Renal pelvis (tissue), 4 donors: ENCODE results near the gene DLEU7. TPM values are rescaled to one million over a fixed set of nuclear protein-coding genes. Genes with fewer than 3 reads are reported as not detected.

Experiments used
- DNase-seq: peaks from one replicate; pipeline ENCODE4 v3.0.0-alpha.2; 2013
- polyA plus RNA-seq, 3 donors: library from polyadenylated mRNA; unstranded; fragments of 120-200 nt; gene quantifications; one replicate each; pipeline ENCODE4 v1.2.1, GENCODE V29; 2013; ENCODE audit not compliant: insufficient read length in 3 of 3

The DLEU7 gene
- polyA plus RNA-seq, 3 donors = 1.2 to 1.4 (median 1.2) TPM

DNA sequence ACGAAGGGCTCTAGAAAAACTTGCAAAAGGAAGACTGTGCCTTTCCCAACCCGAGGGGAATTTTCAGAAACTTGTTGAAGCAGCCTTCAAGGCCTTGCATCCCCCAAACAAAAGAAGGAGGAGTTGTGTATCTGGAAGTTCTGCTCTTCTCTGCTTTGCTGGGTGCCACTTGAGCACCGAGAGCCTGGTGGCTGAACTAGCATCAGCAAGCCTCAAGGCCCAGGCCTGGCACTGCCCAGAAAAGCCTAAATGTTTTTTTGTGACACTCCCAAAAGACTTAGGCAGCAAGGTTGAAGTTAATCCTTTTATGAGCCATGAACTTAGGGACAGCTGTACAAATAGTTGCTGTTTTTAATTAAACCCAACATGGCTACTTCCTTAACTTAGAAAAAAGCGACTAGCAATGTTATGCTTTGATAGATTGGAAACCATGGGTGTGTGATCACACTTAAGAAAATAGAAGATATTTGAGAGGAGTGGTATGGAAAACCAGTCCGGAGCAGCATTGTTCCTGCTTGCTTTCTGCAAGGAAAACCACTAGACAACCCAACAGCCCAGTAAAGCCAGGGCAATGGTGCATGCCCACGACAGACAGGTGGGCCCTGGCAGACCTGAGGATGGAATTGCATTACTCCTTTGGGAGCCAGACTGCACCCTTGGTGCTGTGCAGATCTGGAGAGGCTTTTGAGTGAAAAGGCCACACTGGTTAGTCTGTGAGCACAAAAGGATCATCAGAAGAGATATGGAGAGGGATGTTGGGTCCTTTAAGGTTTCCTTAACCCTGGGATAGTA lies 788 bp upstream of the DLEU7 start:
- no peak for DNase-seq

DNA sequence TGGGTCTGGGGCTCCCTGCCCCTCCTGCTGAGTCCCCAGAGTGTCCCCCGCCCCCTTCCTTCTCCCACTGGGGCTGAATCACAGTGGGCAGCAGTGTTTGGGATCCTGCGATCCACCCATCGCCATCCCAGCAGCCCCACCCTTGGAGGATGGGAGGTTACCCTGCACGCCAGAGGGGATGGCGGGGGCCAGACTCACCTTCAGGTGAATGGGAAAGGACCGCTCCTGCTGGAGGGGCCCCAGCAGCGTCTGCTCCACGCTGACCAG lies 569 bp downstream of the DLEU7 start:
- no peak for DNase-seq

DNA sequence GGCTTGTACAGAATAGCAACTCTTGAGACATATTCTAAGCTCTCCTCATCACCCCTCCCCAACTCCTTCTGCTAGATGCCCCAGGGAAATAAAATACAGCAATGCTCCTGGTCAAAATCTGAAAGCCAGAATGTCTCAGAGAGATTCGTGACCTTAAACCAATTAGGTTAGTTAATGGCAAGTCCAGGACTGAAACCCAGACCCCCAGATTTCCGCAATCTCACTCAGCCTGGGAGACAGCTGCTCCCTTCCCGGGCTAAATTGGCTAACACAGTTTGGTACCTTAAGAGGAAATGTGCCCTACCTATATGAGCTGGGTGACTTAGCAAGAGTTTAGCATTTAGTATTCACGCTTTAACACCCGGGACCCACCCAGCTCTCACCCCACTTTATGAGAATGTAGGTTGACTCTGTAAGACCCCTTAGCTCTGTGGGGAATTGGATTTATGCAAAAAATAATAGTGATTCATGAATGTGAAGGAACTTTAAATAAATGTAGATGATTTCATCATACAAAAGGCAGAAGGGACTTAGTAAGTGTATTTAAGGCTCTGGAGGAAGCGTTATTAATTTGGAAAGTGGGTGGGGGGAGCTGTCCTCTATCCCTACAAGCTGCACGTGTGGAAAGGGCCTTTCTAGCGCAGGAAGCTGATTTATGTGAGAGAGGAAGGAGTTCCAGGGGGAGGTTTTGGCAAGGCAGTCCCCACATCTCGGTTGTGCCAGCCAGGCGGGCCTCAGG lies 1.1 kb downstream of the DLEU7 start:
- DNase-seq = no peak

DNA sequence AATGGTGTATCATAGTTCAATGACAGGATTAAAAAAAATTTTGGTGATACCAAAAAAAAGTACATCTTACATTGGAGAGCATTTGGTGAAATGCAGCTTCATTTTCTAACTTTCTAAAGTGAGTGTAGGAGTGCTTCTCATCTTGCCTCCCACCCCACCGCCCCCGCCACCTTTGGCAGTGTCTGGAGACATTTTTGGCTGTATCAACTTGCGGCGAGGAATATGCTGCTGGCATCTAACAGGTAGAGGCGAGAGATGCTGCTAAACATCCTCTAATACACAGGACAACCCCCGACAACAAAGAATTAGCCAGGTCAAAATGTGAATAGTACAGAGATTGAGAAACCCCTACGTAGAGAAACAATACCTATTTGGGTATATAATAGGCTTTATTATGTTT lies 1.7 kb downstream of the DLEU7 start:
- DNase-seq = no peak

DNA sequence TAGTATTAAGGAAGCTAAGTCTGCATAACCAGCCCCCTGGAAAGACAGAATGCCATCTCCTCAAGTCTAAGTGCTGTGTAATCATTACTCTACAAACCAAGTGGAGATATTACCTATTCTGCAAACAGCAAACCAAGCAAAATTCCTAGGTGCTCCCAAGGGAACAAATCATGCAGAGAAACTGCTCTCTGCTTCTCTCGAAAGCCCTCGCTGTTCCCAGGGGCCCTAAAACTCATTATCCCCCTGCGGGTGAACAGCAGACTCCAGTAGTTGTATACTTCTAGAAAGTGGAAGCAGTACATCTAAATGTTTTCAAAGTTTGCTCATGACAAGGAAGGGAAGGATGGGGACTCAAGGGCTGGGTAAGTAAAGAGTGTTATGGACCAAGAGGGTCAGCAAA lies 3.2 kb downstream of the DLEU7 start:
- DNase-seq = no peak

DNA sequence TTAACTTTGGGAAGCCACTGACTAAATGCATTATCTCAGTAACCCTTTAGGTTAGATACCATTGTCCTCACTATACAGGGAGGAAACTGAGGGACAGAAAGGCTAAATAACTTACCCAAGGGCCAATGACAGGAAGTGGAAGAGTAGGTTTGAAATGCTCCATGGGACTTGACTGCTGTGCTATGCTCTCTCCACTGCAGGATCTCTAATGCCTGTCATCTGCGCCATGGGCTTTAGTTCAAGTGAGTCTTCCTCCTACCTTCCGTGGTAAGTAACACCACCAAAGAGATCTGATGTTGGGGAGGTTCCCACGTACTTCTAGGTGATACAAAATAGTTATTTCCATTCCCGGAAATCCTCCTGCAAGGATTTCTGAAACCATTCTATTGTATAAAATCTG lies 3.7 kb downstream of the DLEU7 start:
- DNase-seq = no peak

DNA sequence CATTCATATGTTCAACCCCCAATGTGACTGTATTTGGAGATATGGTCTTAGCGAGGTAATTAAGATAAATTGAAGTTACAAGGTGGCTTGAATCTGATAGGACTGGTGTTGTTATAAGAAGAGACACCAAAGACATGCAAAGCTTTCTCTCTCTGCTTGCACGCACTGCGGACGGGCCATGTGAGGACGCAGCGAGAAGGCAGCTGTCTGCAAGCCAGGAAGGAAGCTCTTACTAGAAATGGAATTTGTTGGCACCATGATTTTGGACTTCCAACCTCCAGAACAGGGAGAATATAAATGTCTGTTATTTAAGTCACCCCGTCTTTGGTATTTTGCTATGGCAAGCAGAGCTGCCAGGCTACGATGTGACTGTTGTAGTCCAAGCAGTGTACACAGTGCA lies 4.8 kb downstream of the DLEU7 start:
- DNase-seq = no peak

DNA sequence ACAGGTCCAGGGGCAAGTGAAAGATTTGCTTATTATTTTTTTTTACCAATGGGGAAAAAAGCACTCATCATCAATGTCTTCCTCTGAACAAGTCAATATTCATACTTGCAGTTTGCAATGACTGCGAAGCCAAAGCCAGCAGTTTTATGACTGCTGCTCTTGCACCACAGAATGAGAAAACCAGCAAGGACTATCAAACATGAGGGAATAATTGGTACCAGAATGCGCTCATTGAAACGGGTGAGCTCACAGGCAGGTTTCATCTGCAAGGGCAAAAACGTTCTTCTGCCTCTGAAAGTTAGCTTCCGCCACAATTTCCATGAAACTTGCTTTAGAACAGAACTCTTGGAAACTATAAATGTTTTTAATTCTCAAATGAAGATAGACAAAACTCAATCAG lies 5.5 kb downstream of the DLEU7 start:
- no peak for DNase-seq

DNA sequence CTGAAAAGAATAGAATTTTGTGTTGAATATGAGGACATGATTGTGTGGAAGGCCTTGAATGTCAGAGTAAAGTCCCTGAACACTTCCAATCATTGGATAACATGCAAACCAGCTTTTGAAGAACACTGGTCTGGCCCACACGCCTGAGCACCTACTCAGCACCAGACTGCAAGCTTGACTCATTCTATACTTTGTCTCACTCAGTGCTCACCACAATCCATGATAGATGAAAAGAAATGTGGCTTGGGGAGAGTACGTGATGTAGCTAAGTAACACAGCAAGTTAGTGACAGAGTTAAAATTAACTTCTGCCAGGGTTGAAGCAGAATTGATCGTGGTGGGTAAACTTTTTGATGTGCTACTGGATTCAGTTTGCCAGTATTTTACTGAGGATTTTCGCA lies 12.0 kb downstream of the DLEU7 start:
- DNase-seq = no peak

DNA sequence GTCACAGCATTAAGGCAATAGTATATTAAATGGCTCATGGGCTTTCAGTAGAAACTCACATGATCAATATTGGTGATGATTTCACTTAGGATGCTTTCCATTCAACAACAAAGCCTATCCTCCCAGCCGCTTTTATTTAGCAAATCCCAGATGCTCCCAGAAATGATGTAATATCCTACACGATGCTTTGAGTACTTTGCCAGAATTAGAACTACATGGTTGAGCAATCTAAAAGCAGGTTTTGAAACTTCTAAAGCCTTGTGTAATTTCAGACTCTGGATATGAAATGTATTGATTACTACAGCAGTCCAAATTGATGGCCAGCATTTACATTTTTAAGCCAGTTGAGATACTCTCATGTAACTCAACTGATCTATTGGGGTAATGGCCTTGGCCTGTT lies 13.6 kb downstream of the DLEU7 start:
- no peak for DNase-seq

DNA sequence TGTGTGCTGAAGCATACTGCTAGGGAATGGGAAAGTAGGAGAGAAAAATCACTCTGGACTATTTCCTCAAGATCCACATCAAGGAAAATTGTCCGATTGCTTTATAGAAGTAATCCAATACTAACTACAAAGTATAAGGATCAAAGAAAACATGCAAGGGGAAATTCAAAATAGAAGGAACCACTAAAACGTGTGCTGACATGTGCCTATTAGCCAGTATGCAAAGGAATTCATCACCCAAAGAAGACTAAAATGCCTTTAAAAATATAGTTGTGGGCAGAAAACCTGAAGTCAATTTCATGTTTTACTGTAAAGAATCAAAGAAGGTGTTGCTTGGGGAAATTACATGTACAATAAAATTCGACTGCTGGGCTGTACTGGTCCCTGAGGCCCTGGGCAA lies 14.3 kb downstream of the DLEU7 start:
- no peak for DNase-seq

DNA sequence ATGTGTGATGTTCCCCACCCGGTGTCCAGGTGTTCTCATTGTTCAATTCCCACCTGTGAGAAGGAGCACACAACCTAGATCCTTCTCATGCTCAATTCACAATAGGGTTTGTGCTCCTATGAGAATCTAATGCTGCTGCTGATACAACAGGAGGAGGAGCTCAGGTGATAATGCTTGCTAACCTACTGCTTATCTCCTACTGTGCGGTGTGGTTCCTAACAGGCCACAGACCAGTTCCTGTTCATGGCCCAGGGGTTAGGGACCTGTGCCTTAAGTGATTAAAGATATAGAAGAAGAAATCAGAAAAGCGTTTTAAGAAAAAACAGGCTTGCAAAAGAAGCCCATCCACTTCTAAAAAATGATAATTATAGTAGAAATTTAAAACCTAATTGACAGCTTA lies 17.5 kb downstream of the DLEU7 start:
- no peak for DNase-seq

DNA sequence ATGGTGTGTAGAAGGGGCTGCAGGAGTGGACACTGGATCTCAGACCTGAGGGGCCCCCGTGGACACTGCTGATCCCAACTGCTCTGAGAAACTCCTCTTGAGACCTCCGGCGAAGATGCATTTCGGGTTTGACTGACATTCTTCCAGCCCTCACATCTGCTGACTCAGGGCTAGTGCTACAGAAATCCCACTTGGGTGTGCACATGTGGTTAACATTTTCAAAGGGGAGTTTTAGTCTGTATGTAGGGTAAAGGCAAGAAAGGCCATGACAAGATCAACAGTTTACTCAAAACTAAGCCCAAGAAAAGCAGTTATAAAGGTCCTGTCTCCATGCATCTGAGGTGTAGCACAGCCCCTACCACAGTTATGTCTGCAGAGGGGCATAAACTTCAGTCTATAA lies 31.2 kb downstream of the DLEU7 start:
- no peak for DNase-seq

DNA sequence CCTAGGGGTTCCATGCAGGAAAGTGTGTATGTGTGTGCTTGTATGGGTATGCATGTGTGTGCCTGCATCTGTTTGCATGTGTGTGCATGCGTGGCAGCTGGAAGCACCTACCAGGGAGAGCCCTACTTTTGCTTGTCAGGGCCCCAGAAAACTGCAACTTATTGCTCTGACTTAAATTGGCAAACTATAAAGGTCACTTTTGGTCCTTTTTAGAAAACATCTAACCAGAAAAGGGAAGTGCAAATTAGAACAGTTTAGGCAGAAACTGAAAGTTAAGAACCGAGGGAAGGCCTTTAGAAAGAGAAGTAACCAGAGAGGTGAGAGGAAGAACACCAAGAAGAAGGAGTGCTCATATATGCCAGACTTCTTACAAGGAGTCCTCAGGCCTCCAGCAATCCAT lies 32.5 kb downstream of the DLEU7 start:
- DNase-seq = no peak

DNA sequence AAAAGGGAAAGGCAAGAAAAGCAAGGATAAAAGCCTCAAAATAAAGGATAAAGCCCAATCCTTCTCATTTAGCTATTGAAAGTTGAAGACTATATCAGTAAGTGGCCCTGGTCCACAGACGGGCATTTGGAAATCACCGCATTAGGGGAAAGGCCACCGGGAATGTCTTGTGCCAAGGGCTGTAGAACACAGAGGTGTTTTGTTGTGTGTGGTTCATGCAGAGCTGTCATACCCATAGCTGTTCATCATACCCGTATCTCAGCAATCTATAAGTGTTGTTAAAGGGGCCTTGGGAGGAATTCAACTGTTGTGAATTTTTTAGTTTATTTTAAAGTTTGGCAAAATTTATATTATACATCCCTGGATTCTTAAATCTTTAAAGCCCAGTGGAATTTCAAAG lies 33.0 kb downstream of the DLEU7 start:
- DNase-seq = no peak

DNA sequence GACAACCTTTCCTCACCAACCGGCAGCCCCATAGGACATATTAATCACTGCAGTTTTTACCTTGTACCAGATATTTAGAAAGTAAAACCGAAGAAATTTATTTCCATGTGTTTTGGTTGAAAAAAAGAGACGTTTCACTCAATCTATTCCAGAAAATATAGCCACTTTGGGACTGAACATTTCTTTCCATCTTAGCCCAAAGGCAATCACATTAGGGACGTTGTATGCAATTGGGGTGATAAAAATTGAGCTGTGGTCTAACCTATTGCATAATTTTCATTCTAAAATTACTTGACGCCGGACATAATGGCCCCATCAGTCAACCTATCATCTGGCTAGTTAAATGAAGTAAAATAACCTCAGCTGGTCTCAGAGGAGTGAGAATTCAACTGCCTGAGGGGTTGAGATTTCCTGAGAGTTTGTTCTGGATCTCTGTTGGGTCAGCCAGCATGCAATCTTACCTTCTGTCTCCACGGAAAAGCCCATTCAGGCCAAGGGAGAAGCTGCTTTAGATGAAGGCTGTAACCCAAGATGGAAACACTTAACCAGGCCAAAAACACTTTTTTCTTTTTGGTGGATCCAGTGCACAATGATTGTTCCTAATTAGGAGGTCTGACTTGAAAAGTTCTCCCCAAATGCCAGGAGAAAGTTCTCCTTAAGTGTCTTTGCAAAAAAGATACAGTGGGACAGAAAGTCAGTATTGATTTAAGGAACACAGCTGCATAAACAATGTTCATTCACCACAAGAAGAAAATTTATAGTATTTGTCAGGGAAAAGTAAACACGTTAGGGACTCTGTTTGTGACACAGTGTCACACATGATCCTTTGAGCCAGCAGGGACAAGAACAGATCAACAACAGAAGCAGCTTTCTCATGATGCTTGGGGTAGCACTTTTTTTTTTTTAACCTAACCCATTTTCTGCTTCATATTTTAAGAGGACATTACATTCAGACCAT lies 34.1 kb downstream of the DLEU7 start:
- DNase-seq = peak; percentile 45

DNA sequence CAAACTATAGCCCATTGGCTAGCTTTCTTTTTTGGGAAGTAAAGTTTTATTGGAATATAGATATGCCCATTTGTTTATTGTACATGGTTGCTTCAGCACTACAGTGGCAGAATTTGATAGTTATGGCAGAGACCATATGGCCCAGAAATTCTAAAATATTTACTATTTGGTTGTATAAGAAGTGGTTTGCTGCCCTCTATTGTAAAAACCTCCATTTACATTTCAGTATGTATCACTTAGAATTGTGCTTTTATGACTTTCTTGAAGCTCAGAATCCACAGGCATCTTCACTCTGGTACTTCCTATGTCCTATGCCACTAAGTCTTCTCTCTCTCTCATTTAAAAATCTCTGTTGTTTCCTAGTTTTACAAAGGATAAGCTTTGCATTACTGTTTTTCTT lies 37.7 kb downstream of the DLEU7 start:
- no peak for DNase-seq

DNA sequence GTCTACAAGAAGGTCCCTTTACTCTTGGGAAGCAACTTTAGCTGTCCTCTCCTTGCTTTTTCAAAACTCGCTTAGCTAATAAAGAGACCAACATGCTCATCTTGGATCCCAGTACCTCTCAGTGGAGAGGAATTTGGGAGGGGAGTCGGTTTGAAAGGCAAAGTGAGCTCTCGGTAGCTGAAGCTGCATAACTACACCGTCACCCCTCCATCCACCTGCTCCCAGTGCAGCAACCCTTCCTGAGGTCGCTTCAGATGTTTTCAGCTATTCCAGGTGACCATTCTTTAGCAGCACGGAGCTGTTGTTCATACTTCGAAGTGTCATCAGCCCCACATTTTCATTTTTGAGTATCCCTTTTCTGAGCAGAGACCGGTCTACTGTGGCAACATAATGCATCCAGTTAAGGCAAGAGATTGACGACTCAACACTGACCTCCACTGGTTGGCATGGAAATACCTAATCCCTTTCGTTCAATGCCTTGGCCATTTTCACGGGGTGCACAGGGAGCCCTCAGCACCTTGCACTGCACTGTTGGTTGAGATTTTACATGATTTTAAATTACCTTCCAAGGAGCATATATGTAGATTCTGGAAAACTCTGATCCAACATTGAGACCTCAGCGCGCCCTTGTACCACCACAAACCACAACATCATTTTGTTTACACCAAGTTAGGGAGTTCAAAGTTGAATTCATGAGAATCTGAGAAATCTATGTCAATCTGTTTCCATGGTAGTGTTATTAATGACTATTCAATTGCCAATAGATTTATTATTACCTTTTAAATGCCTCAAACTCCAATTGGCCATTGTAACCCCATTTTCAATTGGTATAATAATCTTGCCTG lies 42.2 kb downstream of the DLEU7 start:
- peak; percentile 81 for DNase-seq

DNA sequence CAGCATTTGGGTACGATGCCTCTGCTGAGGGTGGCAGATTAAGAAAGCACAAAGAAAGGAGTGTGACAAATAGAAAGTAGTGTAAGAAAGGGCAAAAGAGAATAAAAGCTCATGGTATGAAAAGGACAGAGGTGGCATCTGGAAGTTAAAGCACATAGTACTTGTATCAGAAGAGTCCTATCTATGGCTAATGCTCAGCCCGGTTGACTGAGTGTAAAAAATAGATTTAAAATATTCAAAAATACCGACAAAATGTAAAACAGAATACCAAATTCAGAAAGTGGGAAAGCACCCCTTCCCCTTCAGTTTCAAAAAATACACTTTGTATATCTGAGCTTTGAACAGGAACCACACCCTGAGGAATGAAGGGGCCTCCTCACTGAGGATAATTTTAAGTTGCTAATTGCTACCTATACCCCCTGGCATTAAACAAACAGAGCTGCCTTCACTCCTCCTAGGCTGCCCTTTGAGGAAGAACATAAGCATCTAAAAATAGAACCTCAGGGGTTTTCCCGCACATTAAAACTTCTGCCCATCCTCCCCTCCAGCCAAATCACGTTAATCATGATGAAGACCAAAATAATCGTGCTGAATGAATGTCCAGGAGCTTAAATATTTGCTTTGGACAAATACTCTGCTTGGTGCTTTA lies 43.3 kb downstream of the DLEU7 start:
- no peak for DNase-seq

DNA sequence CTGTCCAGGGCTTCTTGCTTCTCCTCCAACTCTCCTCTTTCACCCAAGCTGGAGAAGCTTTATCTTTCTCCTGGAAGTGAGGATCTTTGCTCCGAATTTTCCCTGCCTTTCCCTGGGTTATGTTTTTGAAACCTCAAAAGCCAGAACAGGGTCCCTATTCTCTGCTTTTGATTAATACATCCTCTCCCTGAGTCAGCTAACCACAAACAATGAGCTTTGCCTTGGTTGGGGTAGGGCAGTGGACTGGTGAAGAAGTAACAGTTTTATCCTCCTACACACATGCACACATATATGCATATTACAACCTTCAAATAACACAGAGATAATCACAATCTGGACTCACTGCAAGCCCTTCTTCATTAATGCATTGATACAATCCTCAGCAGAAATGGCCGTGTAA lies 44.6 kb downstream of the DLEU7 start:
- DNase-seq = no peak

DNA sequence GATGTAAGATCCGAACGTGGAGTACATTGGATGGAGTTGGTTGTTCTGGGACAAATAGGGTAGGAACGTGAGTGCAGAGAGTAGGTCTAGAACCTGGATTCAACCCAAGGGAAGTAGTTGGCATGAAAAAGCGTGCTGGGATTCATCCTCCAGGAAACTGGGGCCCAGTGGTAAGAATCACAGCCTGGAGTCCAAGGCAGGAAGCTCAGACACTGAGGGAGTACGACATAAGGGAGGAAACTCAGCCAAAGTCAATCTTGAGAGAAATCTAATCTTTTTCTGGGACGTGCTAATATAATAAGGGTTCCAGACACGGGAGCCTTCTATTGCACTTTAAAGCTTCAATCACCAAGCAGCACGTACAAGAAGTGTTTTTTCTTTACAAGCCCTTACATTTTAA lies 46.4 kb downstream of the DLEU7 start:
- no peak for DNase-seq
